HL-60 (cell line): ENCODE results near the gene SCYGR2.

Source experiments
- DNase-seq, 2 experiments: peaks; one replicate each; pipeline ENCODE4 v3.0.0-alpha.2; 2010 to 2020; ENCODE audit warnings: low read depth in 1 of 2, low spot score in 1 of 2
- H3K27ac ChIP-seq: fragments of 250-450 bp; sonication (Bioruptor Pico); replicated peaks from 2 replicates; pipeline ENCODE4 v1.5.1; 2020; ENCODE audit warnings: mild to moderate bottlenecking, moderate library complexity
- H3K27me3 ChIP-seq: fragments of 250-450 bp; sonication (Bioruptor Pico); 2 replicates; pipeline ENCODE4 v1.5.1; 2021; ENCODE audit warnings: mild to moderate bottlenecking, moderate library complexity; ENCODE audit not compliant: insufficient read depth, poor library complexity, severe bottlenecking
- H3K4me3 ChIP-seq: replicated peaks from 2 replicates; pipeline ENCODE4 v1.5.1; 2011; ENCODE audit warnings: mild to moderate bottlenecking, control low read depth, low read length; ENCODE audit not compliant: insufficient read depth
- GABPA ChIP-seq: IDR thresholded peaks from 2 replicates; pipeline ENCODE4 v1.6.1; 2012; ENCODE audit warnings: low read depth
- POLR2AphosphoS5 ChIP-seq: IDR thresholded peaks from 2 replicates; pipeline ENCODE4 v1.6.1; 2012; ENCODE audit warnings: low read depth
- SPI1 ChIP-seq: IDR thresholded peaks from 2 replicates; pipeline ENCODE4 v1.6.1; 2012; ENCODE audit warnings: low read depth, mild to moderate bottlenecking, borderline replicate concordance
- TF ChIP-seq, protein P1 (sequence below): IDR thresholded peaks from 2 replicates; pipeline ENCODE4 v1.6.1; 2012; ENCODE audit warnings: low read depth; ENCODE audit not compliant: insufficient replicate concordance
- TF ChIP-seq, protein P2 (sequence below): IDR thresholded peaks from one replicate; pipeline ENCODE4 v1.5.1; 2011; ENCODE audit warnings: low read length, control low read depth, inconsistent platforms; ENCODE audit not compliant: insufficient read depth

The SCYGR2 gene

DNA sequence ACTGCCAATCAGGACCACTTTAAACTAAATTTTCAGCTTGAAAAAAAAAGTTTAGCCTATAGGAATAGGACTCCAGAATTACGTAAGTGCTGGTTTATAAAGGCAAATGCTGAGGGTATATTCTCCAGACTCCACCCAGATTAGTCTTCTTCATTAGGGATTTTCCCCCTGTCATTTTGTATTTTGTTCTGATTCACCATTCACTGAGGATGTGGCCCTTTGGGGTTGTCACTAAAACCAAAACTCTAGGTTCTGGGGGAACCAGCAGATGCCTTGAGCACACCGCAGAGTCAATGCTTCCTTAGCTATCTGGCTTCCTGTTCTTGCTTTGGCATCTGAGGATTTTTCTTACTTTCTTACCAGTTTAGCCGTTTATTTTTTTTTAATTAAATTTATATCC is 29.1 kb downstream of the SCYGR2 start:
- H3K27me3 ChIP-seq, result peaks cover 8% of the 10 kb centered on the region
- TF ChIP-seq GABPA (no peak), POLR2AphosphoS5 (no peak), SPI1 (no peak)
- TF ChIP-seq, protein P1, sequence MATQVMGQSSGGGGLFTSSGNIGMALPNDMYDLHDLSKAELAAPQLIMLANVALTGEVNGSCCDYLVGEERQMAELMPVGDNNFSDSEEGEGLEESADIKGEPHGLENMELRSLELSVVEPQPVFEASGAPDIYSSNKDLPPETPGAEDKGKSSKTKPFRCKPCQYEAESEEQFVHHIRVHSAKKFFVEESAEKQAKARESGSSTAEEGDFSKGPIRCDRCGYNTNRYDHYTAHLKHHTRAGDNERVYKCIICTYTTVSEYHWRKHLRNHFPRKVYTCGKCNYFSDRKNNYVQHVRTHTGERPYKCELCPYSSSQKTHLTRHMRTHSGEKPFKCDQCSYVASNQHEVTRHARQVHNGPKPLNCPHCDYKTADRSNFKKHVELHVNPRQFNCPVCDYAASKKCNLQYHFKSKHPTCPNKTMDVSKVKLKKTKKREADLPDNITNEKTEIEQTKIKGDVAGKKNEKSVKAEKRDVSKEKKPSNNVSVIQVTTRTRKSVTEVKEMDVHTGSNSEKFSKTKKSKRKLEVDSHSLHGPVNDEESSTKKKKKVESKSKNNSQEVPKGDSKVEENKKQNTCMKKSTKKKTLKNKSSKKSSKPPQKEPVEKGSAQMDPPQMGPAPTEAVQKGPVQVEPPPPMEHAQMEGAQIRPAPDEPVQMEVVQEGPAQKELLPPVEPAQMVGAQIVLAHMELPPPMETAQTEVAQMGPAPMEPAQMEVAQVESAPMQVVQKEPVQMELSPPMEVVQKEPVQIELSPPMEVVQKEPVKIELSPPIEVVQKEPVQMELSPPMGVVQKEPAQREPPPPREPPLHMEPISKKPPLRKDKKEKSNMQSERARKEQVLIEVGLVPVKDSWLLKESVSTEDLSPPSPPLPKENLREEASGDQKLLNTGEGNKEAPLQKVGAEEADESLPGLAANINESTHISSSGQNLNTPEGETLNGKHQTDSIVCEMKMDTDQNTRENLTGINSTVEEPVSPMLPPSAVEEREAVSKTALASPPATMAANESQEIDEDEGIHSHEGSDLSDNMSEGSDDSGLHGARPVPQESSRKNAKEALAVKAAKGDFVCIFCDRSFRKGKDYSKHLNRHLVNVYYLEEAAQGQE, result no peak
- TF ChIP-seq, protein P2, sequence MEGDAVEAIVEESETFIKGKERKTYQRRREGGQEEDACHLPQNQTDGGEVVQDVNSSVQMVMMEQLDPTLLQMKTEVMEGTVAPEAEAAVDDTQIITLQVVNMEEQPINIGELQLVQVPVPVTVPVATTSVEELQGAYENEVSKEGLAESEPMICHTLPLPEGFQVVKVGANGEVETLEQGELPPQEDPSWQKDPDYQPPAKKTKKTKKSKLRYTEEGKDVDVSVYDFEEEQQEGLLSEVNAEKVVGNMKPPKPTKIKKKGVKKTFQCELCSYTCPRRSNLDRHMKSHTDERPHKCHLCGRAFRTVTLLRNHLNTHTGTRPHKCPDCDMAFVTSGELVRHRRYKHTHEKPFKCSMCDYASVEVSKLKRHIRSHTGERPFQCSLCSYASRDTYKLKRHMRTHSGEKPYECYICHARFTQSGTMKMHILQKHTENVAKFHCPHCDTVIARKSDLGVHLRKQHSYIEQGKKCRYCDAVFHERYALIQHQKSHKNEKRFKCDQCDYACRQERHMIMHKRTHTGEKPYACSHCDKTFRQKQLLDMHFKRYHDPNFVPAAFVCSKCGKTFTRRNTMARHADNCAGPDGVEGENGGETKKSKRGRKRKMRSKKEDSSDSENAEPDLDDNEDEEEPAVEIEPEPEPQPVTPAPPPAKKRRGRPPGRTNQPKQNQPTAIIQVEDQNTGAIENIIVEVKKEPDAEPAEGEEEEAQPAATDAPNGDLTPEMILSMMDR, result no peak
- H3K27ac ChIP-seq, result no peak overlapping the region
- H3K4me3 ChIP-seq, result no peak overlapping the region
- no peak for DNase-seq

DNA sequence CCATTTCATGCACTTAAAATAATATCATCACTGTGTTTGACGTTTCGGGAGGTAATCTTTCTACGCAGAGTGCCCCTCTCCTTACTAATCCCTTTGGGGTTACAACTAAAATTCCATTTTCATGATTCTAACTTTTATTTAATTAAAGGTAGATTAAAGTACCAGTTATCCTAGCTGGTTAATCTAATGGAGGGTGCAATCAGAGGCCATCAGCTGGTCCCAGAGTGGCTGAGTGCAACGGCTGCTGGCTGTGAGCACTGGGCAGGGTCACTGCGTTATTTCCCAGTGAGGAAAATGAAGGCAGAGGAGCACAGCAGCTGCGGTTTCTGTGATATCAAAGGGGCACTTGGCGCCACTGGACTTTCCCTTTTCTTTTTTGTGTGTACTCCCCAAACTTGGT is 30.7 kb downstream of the SCYGR2 start:
- H3K4me3 ChIP-seq, result no peak overlapping the region
- DNase-seq, result no peak
- no peak overlapping the region for H3K27ac ChIP-seq
- TF ChIP-seq POLR2AphosphoS5 (no peak), SPI1 (no peak), GABPA (no peak)
- TF ChIP-seq, protein P1, result no peak
- TF ChIP-seq, protein P2, result no peak
- H3K27me3 ChIP-seq, result peaks cover 8% of the 10 kb centered on the region

DNA sequence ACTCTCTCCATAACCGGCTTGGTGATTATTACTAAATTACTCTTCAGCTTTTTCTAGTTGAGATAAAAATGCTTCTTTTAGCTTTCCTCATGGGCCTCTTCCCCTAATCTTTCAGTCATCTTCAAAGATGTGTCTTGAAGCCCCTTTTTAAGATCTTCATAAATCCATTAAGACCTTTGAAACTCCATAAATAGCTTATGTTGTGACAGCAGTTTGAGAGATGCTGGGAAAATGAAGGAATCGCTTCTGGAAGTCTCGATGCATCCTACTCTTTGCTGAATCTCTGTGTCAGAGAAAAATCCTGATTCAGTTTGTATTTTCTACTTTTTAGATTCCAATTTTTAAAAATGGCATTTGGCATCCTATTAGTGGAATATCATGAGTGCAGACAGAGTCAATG is 31.6 kb downstream of the SCYGR2 start:
- no peak for TF ChIP-seq SPI1
- TF ChIP-seq POLR2AphosphoS5, result no peak
- TF ChIP-seq GABPA, result no peak
- TF ChIP-seq, protein P2, result no peak
- TF ChIP-seq, protein P1, result no peak
- Histone ChIP-seq H3K4me3 (no peak overlapping the region), H3K27ac (no peak overlapping the region), H3K27me3 (peaks cover 8% of the 10 kb centered on the region)
- DNase-seq, result no peak
